Measurements from ENCODE around the gene TACR3. TPM values are rescaled to one million over a fixed set of nuclear protein-coding genes. Genes with fewer than 3 reads are reported as not detected.
"Not testable (repeated sequence)": the region's sequence is repeated elsewhere in the genome, so short reads cannot be mapped to it uniquely, and the experiment has no call there.

Gene TACR3
- total RNA-seq, 1 donor from 2014 or later: 0.20 TPM

GRCh38 chr4:103753868-103754653, 34.3 kb upstream of the TACR3 start:
- TF ChIP-seq CTCF (IDR thresholded peaks at IDR 0.05; ENCODE audit: partially characterized antibody, unreplicated experiment): no peak
- DNase-seq: no peak

GRCh38 chr4:103723150-103723549, 3.4 kb upstream of the TACR3 start:
- H3K4me3 Mint-ChIP-seq (ENCODE audit: unreplicated experiment); H3K4me1 Mint-ChIP-seq (ENCODE audit: low read depth, unreplicated experiment); H3K9me3 Mint-ChIP-seq (ENCODE audit: unreplicated experiment); H3K27ac Mint-ChIP-seq (ENCODE audit: unreplicated experiment); H3K36me3 Mint-ChIP-seq (ENCODE audit: unreplicated experiment); H3K27me3 Mint-ChIP-seq (ENCODE audit: unreplicated experiment): not testable (repeated sequence)
- peak; percentile 21 for DNase-seq

More at GRCh38 chr4:103753868-103754653, 34.3 kb upstream of the TACR3 start:
- Mint-ChIP-seq H3K36me3 (ENCODE audit: unreplicated experiment) (no peaks in the 10 kb centered on the region), H3K27me3 (ENCODE audit: unreplicated experiment) (peaks cover 1% of the 10 kb centered on the region), H3K27ac (ENCODE audit: unreplicated experiment) (no peak overlapping the region), H3K4me3 (ENCODE audit: unreplicated experiment) (no peak overlapping the region), H3K9me3 (ENCODE audit: unreplicated experiment) (no peaks in the 10 kb centered on the region), H3K4me1 (ENCODE audit: low read depth, unreplicated experiment) (no peaks in the 10 kb centered on the region)

- Mint-ChIP-seq H3K9me3 (ENCODE audit: unreplicated experiment) (no peaks in the 10 kb centered on the region), H3K4me3 (ENCODE audit: unreplicated experiment) (no peak overlapping the region), H3K27me3 (ENCODE audit: unreplicated experiment) (peaks cover 2% of the 10 kb centered on the region), H3K36me3 (ENCODE audit: unreplicated experiment) (no peaks in the 10 kb centered on the region), H3K4me1 (ENCODE audit: low read depth, unreplicated experiment) (no peaks in the 10 kb centered on the region), H3K27ac (ENCODE audit: unreplicated experiment) (no peak overlapping the region)
- no peak for TF ChIP-seq CTCF (IDR thresholded peaks at IDR 0.05; ENCODE audit: partially characterized antibody, unreplicated experiment)
- no peak for DNase-seq
Observed at GRCh38 chr4:103721251-103721650, 1.5 kb upstream of the TACR3 start.

GRCh38 chr4:103720661-103721060, 876 bp upstream of the TACR3 start:
- Mint-ChIP-seq H3K4me3 (ENCODE audit: unreplicated experiment) (peak overlapping the region; percentile 82), H3K27ac (ENCODE audit: unreplicated experiment) (no peak overlapping the region), H3K36me3 (ENCODE audit: unreplicated experiment) (no peaks in the 10 kb centered on the region), H3K9me3 (ENCODE audit: unreplicated experiment) (no peaks in the 10 kb centered on the region), H3K27me3 (ENCODE audit: unreplicated experiment) (peaks cover 2% of the 10 kb centered on the region), H3K4me1 (ENCODE audit: low read depth, unreplicated experiment) (no peaks in the 10 kb centered on the region)
- no peak for DNase-seq
- TF ChIP-seq CTCF (IDR thresholded peaks at IDR 0.05; ENCODE audit: partially characterized antibody, unreplicated experiment): no peak

GRCh38 chr4:103719105-103719829, 518 bp downstream of the TACR3 start:
- TF ChIP-seq CTCF (IDR thresholded peaks at IDR 0.05; ENCODE audit: partially characterized antibody, unreplicated experiment): no peak
- Mint-ChIP-seq H3K36me3 (ENCODE audit: unreplicated experiment) (no peaks in the 10 kb centered on the region), H3K27ac (ENCODE audit: unreplicated experiment) (no peak overlapping the region), H3K4me1 (ENCODE audit: low read depth, unreplicated experiment) (no peaks in the 10 kb centered on the region), H3K4me3 (ENCODE audit: unreplicated experiment) (peak overlapping the region; percentile 82), H3K27me3 (ENCODE audit: unreplicated experiment) (peaks cover 2% of the 10 kb centered on the region), H3K9me3 (ENCODE audit: unreplicated experiment) (no peaks in the 10 kb centered on the region)
- DNase-seq: peak; percentile 49
